ENCODE results near the gene ROBO1. TPM values are rescaled to one million over a fixed set of nuclear protein-coding genes. Genes with fewer than 3 reads are reported as not detected.

The ROBO1 gene
- total and polyA plus RNA-seq, 2 of the 13 experiments (the other 11 are each of a cell fraction or from before 2014, with no cell fraction given) = 52.2 to 71.0 TPM

DNA sequence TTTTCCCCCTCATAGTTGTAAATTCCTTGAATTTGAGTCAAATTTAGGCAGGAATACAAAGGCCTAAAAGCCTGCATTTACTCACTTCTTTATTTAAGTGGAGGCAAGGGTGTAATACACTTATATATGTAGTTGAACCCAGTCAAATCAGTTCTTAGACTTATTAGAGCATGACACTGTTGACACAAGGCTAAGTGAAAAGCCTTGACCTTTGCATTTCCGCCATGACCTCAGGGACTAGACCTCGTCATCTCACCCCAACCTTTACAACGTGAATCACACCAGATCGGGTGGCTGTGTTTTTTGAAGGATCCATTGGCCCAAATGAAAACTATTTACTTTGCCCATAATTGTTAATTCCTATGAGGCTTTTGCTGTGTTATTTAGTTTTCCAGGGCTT, 774.4 kb downstream of the ROBO1 start (continued):
- TF ChIP-seq, protein P1, sequence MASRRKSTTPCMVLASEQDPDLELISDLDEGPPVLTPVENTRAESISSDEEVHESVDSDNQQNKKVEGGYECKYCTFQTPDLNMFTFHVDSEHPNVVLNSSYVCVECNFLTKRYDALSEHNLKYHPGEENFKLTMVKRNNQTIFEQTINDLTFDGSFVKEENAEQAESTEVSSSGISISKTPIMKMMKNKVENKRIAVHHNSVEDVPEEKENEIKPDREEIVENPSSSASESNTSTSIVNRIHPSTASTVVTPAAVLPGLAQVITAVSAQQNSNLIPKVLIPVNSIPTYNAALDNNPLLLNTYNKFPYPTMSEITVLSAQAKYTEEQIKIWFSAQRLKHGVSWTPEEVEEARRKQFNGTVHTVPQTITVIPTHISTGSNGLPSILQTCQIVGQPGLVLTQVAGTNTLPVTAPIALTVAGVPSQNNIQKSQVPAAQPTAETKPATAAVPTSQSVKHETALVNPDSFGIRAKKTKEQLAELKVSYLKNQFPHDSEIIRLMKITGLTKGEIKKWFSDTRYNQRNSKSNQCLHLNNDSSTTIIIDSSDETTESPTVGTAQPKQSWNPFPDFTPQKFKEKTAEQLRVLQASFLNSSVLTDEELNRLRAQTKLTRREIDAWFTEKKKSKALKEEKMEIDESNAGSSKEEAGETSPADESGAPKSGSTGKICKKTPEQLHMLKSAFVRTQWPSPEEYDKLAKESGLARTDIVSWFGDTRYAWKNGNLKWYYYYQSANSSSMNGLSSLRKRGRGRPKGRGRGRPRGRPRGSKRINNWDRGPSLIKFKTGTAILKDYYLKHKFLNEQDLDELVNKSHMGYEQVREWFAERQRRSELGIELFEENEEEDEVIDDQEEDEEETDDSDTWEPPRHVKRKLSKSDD (CRISPR knock-in tag; IDR thresholded peaks at IDR 0.05; ENCODE audit: low read depth) = no peak
- peak; percentile 98 for TF ChIP-seq NR2F1 (CRISPR knock-in tag; IDR thresholded peaks at IDR 0.05)
- TF ChIP-seq CREM (IDR thresholded peaks at IDR 0.05) = peak; percentile 76
- TF ChIP-seq CREM (CRISPR knock-in tag; IDR thresholded peaks at IDR 0.05) = no peak
- TF ChIP-seq ZBTB42 (CRISPR knock-in tag; IDR thresholded peaks at IDR 0.05) = no peak
- TF ChIP-seq, protein P2, sequence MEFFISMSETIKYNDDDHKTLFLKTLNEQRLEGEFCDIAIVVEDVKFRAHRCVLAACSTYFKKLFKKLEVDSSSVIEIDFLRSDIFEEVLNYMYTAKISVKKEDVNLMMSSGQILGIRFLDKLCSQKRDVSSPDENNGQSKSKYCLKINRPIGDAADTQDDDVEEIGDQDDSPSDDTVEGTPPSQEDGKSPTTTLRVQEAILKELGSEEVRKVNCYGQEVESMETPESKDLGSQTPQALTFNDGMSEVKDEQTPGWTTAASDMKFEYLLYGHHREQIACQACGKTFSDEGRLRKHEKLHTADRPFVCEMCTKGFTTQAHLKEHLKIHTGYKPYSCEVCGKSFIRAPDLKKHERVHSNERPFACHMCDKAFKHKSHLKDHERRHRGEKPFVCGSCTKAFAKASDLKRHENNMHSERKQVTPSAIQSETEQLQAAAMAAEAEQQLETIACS (CRISPR knock-in tag; IDR thresholded peaks at IDR 0.05) = no peak
- TF ChIP-seq PLRG1 (conservative IDR thresholded peaks at IDR 0.05) = no peak
- TF ChIP-seq, protein P3, sequence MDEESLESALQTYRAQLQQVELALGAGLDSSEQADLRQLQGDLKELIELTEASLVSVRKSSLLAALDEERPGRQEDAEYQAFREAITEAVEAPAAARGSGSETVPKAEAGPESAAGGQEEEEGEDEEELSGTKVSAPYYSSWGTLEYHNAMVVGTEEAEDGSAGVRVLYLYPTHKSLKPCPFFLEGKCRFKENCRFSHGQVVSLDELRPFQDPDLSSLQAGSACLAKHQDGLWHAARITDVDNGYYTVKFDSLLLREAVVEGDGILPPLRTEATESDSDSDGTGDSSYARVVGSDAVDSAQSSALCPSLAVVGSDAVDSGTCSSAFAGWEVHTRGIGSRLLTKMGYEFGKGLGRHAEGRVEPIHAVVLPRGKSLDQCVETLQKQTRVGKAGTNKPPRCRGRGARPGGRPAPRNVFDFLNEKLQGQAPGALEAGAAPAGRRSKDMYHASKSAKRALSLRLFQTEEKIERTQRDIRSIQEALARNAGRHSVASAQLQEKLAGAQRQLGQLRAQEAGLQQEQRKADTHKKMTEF (CRISPR knock-in tag; IDR thresholded peaks at IDR 0.05) = peak; percentile 46; the same call in 1 of the 2 replicates
- no peak for TF ChIP-seq ZNF343 (CRISPR knock-in tag; IDR thresholded peaks at IDR 0.05)
- TF ChIP-seq, protein P4, sequence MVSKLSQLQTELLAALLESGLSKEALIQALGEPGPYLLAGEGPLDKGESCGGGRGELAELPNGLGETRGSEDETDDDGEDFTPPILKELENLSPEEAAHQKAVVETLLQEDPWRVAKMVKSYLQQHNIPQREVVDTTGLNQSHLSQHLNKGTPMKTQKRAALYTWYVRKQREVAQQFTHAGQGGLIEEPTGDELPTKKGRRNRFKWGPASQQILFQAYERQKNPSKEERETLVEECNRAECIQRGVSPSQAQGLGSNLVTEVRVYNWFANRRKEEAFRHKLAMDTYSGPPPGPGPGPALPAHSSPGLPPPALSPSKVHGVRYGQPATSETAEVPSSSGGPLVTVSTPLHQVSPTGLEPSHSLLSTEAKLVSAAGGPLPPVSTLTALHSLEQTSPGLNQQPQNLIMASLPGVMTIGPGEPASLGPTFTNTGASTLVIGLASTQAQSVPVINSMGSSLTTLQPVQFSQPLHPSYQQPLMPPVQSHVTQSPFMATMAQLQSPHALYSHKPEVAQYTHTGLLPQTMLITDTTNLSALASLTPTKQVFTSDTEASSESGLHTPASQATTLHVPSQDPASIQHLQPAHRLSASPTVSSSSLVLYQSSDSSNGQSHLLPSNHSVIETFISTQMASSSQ (IDR thresholded peaks at IDR 0.05; ENCODE audit: low read depth) = no peak; the same call in 1 of the 2 replicates
- TF ChIP-seq, protein P4 (CRISPR knock-in tag; IDR thresholded peaks at IDR 0.05; ENCODE audit: borderline replicate concordance) = no peak
- TF ChIP-seq, protein P5, sequence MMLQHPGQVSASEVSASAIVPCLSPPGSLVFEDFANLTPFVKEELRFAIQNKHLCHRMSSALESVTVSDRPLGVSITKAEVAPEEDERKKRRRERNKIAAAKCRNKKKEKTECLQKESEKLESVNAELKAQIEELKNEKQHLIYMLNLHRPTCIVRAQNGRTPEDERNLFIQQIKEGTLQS (CRISPR knock-in tag; IDR thresholded peaks at IDR 0.05) = peak; percentile 46; the same call in 1 of the 2 replicates
- TF ChIP-seq ZFP36 (IDR thresholded peaks at IDR 0.05; ENCODE audit: borderline replicate concordance, low read depth, low read length, partially characterized antibody) = no peak
- peak; percentile 41; the same call in 1 of the 2 replicates for TF ChIP-seq DPF2 (CRISPR knock-in tag; IDR thresholded peaks at IDR 0.05; ENCODE audit: borderline replicate concordance, low read depth)
- TF ChIP-seq GATAD2A (CRISPR knock-in tag; IDR thresholded peaks at IDR 0.05) = peak; percentile 93
- no peak for TF ChIP-seq HNRNPK (IDR thresholded peaks at IDR 0.05; ENCODE audit: low read depth, low read length, poor library complexity, severe bottlenecking)
- no peak for TF ChIP-seq NFIB (CRISPR knock-in tag; IDR thresholded peaks at IDR 0.05; ENCODE audit: borderline replicate concordance)
- TF ChIP-seq THAP11 (CRISPR knock-in tag; IDR thresholded peaks at IDR 0.05) = 0 out of 2 replicates have a peak, but pooled peaks have one; percentile 38
- peak; percentile 97 for TF ChIP-seq RARA (CRISPR knock-in tag; IDR thresholded peaks at IDR 0.05)
